C4-2B (cell line): ENCODE measurements around the gene ELL2.
"Not testable (repeated sequence)": the region's sequence is repeated elsewhere in the genome, so short reads cannot be mapped to it uniquely, and the experiment has no call there.

Experiments
- H3K27ac ChIP-seq: fragments of 450-650 bp; 2 replicates; pipeline ENCODE4 v1.5.1; 2017
- ZFX ChIP-seq: fragments of 450-650 bp; IDR thresholded peaks from 2 replicates; pipeline ENCODE4 v1.6.1; 2017
- TF ChIP-seq, protein P1 (sequence below): fragments of 450-650 bp; conservative IDR thresholded peaks from 2 replicates; pipeline ENCODE4 v1.5.1; 2017; ENCODE audit warnings: mild to moderate bottlenecking

Gene ELL2

DNA sequence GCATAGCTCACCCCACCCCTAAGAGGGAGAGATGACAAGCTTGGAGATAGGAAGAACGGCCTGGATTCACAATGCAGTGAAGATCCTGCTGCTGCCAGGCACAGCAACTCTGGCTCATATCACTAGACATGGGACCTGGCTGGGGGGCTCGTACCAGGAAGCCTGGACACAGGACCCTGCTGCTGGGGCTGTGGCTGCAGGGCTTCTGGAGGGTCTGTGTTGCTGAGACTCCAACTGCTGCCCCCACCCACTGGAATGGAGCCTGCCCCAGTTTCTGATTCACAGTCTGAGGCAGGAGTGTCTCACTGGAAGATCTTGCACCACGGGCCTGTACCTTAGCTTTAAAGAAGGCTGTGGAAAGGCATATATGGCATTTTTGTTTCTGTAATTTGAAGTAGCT is 108.2 kb downstream of the ELL2 start:
- no peak overlapping the region for H3K27ac ChIP-seq
- TF ChIP-seq, protein P1, sequence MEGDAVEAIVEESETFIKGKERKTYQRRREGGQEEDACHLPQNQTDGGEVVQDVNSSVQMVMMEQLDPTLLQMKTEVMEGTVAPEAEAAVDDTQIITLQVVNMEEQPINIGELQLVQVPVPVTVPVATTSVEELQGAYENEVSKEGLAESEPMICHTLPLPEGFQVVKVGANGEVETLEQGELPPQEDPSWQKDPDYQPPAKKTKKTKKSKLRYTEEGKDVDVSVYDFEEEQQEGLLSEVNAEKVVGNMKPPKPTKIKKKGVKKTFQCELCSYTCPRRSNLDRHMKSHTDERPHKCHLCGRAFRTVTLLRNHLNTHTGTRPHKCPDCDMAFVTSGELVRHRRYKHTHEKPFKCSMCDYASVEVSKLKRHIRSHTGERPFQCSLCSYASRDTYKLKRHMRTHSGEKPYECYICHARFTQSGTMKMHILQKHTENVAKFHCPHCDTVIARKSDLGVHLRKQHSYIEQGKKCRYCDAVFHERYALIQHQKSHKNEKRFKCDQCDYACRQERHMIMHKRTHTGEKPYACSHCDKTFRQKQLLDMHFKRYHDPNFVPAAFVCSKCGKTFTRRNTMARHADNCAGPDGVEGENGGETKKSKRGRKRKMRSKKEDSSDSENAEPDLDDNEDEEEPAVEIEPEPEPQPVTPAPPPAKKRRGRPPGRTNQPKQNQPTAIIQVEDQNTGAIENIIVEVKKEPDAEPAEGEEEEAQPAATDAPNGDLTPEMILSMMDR: no peak
- TF ChIP-seq ZFX: no peak

DNA sequence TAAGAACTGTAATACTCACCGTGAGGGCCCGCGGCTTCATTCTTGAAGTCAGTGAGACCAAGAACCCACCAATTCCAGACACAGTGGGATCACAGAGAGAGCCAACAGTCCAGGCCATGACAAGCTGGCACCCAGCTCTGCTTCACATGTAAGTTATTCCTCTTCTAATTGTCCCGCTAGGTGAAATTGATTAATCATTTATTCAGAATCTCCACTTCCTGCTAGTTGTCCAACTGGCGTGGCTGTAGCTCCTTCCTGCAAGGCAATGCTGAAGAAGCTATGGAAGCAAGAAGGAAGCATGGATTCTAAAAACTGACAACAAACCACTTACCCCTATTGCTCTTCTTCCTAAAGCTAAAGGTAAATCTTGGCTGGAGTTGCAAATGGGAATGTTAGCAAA is 109.1 kb downstream of the ELL2 start:
- TF ChIP-seq, protein P1: no peak
- TF ChIP-seq ZFX: no peak

DNA sequence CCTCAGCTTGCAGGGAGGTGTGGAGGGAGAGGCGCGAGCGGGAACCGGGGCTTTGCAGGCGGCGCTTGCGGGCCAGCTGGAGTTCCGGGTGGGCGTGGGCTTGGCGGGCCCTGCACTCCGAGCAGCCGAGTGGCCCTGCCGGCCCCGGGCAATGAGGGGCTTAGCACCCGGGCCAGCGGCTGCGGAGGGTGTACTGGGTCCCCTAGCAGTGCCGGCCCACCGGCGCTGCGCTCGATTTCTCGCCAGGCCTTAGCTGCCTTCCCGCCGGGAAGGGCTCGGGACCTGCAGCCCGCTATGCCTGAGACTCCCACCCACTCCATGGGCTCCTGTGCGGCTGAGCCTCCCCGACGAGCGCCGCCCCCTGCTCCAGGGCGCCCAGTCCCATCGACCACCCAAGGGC is 110.5 kb downstream of the ELL2 start:
- not testable (repeated sequence) for H3K27ac ChIP-seq

More for the DNA sequence above, 109.1 kb downstream of the ELL2 start:
- no peak overlapping the region for H3K27ac ChIP-seq

DNA sequence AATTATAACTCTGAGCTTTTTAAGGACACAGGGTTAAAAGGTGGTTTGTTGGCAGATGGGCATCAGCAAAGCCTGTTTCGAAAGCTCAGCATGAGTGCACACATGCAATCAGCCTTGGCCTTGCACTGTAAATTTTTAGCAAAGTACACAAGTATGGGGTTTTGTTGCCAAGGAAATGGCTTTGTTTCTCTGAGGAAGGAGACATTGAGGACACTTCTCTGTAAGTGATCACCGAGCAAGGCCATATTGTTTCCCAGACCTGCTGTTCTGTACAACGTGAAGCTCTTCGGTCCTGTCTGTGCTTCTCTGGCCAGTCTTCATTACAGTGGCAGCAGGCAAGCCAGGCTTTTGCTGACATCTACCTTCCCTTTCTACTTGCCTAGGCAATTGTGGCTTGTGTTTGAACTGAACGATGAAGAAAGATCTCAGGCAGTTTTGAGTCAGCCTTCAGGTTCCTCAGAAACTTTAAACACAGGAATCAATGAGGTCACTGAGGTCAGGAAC is 111.2 kb downstream of the ELL2 start:
- no peak overlapping the region for H3K27ac ChIP-seq
- TF ChIP-seq, protein P1: no peak
- no peak for TF ChIP-seq ZFX

DNA sequence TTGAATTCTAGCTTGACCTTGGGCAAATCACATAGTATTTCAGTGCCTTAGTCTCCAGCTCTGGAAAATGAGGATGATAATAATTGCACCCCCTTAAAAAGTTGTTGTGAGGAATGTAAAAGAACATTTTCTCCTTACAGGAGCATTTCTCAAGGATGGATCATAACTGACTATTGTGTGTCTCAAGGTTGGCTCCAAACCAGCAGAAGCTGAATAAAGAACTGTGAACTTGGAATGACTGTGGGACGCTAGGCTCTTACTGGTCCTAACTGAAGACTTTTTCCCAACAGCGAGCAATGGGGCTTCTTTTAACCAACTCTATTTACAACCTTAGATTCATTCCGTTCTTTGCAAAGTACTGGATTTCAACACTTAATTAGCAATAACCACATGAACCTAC is 113.0 kb downstream of the ELL2 start:
- no peak overlapping the region for H3K27ac ChIP-seq
- TF ChIP-seq ZFX: no peak
- TF ChIP-seq, protein P1: no peak

DNA sequence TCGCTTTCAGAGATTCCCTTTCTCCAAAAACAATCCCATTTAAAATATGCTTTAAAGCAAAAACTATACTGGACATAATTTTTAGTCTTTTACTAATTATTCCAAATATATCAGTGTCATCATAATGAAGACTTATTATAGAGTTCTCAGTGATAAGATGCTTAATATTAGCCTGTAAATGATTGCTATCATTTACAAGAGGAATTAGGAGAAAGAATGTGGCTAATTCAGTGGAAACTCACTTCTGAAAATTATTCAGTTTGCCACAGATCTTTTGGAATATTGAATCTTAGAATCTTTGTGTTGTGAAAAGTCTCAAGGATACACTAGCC is 114.4 kb downstream of the ELL2 start:
- no peak overlapping the region for H3K27ac ChIP-seq
- TF ChIP-seq, protein P1: peak; percentile 74
- no peak for TF ChIP-seq ZFX

DNA sequence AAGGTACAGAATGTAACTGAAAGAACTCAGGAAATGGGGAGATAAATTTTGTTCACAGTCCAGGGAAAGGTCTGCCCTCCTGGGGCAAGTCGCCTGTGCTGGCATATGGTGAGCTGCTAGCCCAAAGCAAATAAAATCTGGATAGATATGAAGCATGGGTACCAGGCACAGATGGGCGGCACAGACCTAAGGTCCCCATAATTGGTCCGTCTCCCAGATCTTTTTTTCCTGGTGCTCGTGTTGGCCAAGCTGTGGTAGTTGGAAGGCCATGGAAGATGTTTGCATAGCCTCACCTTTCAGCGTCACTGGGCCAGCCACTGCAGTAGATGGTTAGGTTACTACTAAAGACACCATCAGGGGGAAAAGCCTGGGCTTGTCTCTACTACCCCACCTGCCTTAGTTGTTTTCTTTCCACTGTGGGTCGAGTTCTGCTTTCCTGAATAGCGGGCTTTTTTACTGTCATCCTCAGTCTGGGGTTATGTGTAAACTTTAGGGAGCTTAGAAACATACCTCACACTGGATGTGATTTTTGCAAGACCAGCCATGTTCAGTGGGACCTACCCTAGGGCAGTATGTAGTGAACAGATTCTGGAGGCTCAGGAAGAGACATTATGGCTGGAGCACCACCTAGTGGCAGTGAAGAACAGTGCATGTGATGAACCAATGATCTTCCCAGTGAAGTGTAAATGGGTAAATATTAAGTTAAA is 114.9 kb downstream of the ELL2 start:
- H3K27ac ChIP-seq: no peak overlapping the region
- TF ChIP-seq, protein P1: peak; percentile 96
- no peak for TF ChIP-seq ZFX

DNA sequence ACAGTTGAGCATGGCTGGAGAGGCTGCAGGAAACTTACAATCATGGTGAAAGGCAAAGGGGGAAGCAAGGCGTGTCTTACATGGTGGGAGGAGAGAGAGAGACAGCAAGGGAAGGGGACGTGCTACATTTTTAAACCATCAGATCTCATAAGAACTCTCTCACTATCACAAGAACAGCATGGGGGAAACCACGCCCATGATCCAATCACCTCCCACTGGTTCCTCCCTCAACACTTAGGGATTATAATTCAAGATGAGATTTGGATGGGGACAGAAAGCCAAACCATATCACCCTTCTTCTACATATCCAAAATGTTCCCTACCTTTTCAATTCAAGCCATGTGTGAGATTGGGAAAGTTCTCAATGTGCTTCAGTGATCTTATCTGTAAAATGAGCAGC is 116.3 kb downstream of the ELL2 start:
- no peak overlapping the region for H3K27ac ChIP-seq
- TF ChIP-seq, protein P1: no peak
- TF ChIP-seq ZFX: no peak
